AG09319 (cell line): Measurements from ENCODE around the gene SLC41A3.
"Not testable (repeated sequence)": the region's sequence is repeated elsewhere in the genome, so short reads cannot be mapped to it uniquely, and the experiment has no call there.

Source experiments
- DNase-seq: peaks from one replicate; pipeline ENCODE4 v3.0.0-alpha.2; 2010; ENCODE audit warnings: low read depth; ENCODE audit errors: extremely low read depth
- TF ChIP-seq, protein P1 (sequence below): IDR thresholded peaks from 2 replicates; pipeline ENCODE4 v1.5.1; 2011; ENCODE audit warnings: low read depth, mild to moderate bottlenecking, inconsistent platforms, low read length, moderate library complexity

SLC41A3 gene

DNA sequence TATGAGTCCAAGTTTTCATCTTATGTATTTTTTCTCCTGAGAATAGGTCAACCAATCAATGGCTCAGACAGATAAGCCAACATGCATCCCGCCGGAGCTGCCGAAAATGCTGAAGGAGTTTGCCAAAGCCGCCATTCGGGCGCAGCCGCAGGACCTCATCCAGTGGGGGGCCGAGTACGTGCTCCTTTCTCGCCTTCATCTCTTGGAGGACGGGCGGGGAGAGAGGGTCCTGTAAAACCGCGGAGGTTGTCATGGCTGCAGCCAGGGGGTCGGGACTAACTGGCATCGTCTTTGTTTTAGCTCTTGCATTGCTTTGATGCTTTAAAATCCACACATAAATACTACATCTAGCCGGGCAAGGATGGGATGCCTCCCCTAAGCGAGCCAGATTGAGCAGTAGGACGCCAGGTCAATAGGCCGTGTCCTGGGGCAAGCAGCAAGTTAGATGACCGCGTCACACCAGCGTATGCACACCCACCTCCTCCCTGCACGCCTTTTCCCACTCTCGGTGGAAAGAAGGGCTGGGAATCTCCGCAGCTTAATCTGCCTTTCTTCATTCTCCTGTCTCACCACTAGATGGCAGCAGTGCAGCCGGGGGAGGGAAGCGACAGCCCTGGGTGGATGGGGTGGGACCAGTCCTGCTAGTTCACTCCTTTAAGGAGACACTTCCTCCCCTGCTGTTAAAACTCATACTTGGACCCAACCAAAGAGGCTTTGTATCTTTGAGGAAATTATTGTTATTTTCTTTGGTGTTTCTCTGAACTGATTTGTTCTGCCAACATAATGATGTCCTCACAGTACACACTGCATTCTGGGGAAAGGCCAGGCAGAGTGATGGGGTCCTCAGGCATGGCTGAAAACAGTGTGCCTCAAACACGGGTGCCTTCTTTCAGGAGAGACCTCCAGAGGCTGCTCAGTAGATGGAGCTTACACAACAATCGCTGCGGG is 111.7 kb downstream of the SLC41A3 start:
- not testable (repeated sequence) for DNase-seq
- TF ChIP-seq, protein P1, sequence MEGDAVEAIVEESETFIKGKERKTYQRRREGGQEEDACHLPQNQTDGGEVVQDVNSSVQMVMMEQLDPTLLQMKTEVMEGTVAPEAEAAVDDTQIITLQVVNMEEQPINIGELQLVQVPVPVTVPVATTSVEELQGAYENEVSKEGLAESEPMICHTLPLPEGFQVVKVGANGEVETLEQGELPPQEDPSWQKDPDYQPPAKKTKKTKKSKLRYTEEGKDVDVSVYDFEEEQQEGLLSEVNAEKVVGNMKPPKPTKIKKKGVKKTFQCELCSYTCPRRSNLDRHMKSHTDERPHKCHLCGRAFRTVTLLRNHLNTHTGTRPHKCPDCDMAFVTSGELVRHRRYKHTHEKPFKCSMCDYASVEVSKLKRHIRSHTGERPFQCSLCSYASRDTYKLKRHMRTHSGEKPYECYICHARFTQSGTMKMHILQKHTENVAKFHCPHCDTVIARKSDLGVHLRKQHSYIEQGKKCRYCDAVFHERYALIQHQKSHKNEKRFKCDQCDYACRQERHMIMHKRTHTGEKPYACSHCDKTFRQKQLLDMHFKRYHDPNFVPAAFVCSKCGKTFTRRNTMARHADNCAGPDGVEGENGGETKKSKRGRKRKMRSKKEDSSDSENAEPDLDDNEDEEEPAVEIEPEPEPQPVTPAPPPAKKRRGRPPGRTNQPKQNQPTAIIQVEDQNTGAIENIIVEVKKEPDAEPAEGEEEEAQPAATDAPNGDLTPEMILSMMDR, result peak; percentile 57

DNA sequence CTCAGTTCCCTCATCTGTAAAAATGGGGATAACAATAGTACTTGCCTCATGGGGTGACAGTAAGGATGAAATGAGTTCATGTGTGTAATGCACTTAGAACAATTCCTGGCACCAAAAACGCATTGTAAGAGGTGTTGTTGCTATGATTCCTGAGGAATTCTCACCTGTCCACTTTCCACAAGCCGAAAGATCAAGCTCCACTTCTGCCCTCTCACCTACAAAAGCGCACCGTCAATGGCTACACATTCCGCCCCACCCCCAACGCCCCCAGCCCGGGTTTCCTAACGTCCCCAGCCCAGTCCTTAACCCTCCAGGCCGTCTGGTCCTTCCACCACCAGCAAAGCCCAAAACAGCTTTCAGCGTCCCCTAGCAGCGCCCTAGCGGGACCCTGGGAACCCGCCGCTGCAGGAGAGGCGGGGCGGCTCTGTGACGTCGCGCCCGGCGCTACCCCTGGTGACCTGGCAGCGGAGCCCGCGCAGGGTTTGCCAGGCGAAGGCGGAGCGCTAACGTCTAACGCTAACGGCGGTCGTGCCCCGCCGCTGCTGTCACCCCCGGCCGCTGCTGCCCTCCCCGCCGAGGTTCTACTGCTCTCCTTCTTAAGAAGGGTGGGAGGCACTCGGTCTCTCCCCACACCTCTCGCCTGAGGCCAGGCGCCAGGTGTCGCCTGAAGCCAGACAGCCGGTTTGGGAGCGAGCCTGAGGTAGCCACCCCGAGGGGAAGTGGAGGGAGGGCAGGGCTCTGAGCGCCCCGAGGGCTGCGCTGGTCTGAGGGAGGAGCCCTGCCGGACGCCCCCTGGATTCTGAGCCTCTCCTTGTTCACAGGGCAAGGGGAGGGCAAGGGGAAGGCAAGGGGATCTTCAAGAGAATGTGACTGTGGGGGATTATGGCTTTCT is 115.0 kb downstream of the SLC41A3 start, which contains the start of gene ROPN1B:
ROPN1B (plus strand) TSS at position 478 of the 892 bp plus-strand sequence. CDS start 2,877 bp downstream, outside the sequence.
- not testable (repeated sequence) for DNase-seq

- DNase-seq, result not testable (repeated sequence)
Measured at GRCh38 chr3:125968121-125968520, 115.8 kb downstream of the SLC41A3 start.

GRCh38 chr3:125967156-125967555 is 116.8 kb downstream of the SLC41A3 start:
- DNase-seq, result no peak
- TF ChIP-seq, protein P1, result no peak

GRCh38 chr3:125965505-125965904 is 118.4 kb downstream of the SLC41A3 start:
- TF ChIP-seq, protein P1, result no peak
- no peak for DNase-seq

- not testable (repeated sequence) for DNase-seq
Measured at GRCh38 chr3:125963834-125964233, 120.1 kb downstream of the SLC41A3 start.

DNA sequence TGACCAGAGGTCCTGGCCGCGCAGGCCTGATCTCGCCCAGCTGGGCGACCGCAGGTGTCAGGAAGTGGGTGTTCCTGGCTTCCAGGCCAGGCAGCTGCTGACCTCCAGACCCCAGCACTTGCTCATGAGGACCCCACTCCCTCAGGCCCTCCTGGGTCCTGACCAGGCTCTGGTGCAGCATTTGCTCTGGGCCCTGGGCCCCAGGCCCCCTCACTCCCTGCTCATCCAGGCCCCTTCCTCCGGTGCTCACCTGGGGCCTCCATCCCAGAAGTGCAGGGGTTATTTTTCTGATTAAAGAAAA is 122.7 kb downstream of the SLC41A3 start:
- TF ChIP-seq, protein P1, result no peak
- DNase-seq, result no peak

- TF ChIP-seq, protein P1, result no peak
Measured at GRCh38 chr3:125960456-125961288, 123.3 kb downstream of the SLC41A3 start.

More at GRCh38 chr3:125960456-125961288, 123.3 kb downstream of the SLC41A3 start:
- DNase-seq, result no peak
